ENCODE results near the gene KRTAP9-9.
"Not testable (repeated sequence)": the region's sequence is repeated elsewhere in the genome, so short reads cannot be mapped to it uniquely, and the experiment has no call there.

KRTAP9-9 gene

GRCh38 chr17:41255381-41256290 lies at the start of gene KRTAP9-9:
Gene KRTAP9-9 (plus strand): TSS chr17:41255384.
- FAIRE-seq, result not testable (repeated sequence)

GRCh38 chr17:41211845-41212466 lies 43.2 kb upstream of the KRTAP9-9 start:
- no peak for FAIRE-seq

GRCh38 chr17:41212524-41213169 lies 42.5 kb upstream of the KRTAP9-9 start:
- FAIRE-seq, result no peak

- no peak for FAIRE-seq
Observed at GRCh38 chr17:41215681-41216080, 39.5 kb upstream of the KRTAP9-9 start.

- FAIRE-seq, result no peak
Observed at GRCh38 chr17:41223821-41224220, 31.4 kb upstream of the KRTAP9-9 start.

GRCh38 chr17:41226051-41226450 lies 29.1 kb upstream of the KRTAP9-9 start:
- no peak for FAIRE-seq

- FAIRE-seq, result not testable (repeated sequence)
Observed at GRCh38 chr17:41226598-41227095, 28.5 kb upstream of the KRTAP9-9 start, which contains the start of gene KRTAP9-2. Gene KRTAP9-2 (plus strand): TSS chr17:41226648. CDS start chr17:41226655, 7 bp downstream.

- FAIRE-seq, result no peak
Observed at GRCh38 chr17:41230094-41230493, 25.1 kb upstream of the KRTAP9-9 start.

- FAIRE-seq, result no peak
Observed at GRCh38 chr17:41231731-41232130, 23.5 kb upstream of the KRTAP9-9 start.

GRCh38 chr17:41232399-41233105 lies 22.6 kb upstream of the KRTAP9-9 start, which contains the start of gene KRTAP9-3:
Gene KRTAP9-3 (plus strand): TSS chr17:41232449. CDS start chr17:41232502, 53 bp downstream.
- not testable (repeated sequence) for FAIRE-seq

- FAIRE-seq, result not testable (repeated sequence)
Observed at GRCh38 chr17:41237116-41237515, 18.1 kb upstream of the KRTAP9-9 start.

- not testable (repeated sequence) for FAIRE-seq
Observed at GRCh38 chr17:41237949-41238437, 17.2 kb upstream of the KRTAP9-9 start, which contains the start of gene KRTAP9-8. Gene KRTAP9-8 (plus strand): TSS chr17:41237999. CDS start chr17:41238052, 53 bp downstream.

- FAIRE-seq, result not testable (repeated sequence)
Observed at GRCh38 chr17:41246995-41247787, 8.0 kb upstream of the KRTAP9-9 start.

- FAIRE-seq, result not testable (repeated sequence)
Observed at GRCh38 chr17:41249637-41250240, 5.4 kb upstream of the KRTAP9-9 start, which contains the start of gene KRTAP9-4. Gene KRTAP9-4 (plus strand): TSS chr17:41249687. CDS start chr17:41249721, 34 bp downstream.

GRCh38 chr17:41251261-41251660 lies 3.9 kb upstream of the KRTAP9-9 start:
- FAIRE-seq, result no peak

- no peak for FAIRE-seq
Observed at GRCh38 chr17:41254861-41255260, 323 bp upstream of the KRTAP9-9 start.

- no peak for FAIRE-seq
Observed at GRCh38 chr17:41256291-41256685, 1.1 kb downstream of the KRTAP9-9 start.

GRCh38 chr17:41258406-41258805 lies 3.2 kb downstream of the KRTAP9-9 start:
- no peak for FAIRE-seq

GRCh38 chr17:41263212-41263611 lies 8.0 kb downstream of the KRTAP9-9 start:
- no peak for FAIRE-seq

GRCh38 chr17:41264599-41264998 lies 9.4 kb downstream of the KRTAP9-9 start:
- FAIRE-seq, result no peak

Data from colon (tissue), 2 donors.